WTC11 (cell line): ENCODE results near the gene PADI2.

Experiments used
- ELF4 ChIP-seq: sonication (generic); formaldehyde crosslinking; IDR thresholded peaks from 2 replicates; pipeline ENCODE4 v1.8.1; 2022; ENCODE audit warnings: low read depth, mild to moderate bottlenecking, moderate library complexity, missing genetic modification reagents
- SP1 ChIP-seq: sonication (generic); formaldehyde crosslinking; conservative IDR thresholded peaks from 2 replicates; pipeline ENCODE4 v1.8.1; 2022; ENCODE audit warnings: missing genetic modification reagents
- ZNF263 ChIP-seq: sonication (generic); formaldehyde crosslinking; IDR thresholded peaks from 2 replicates; pipeline ENCODE4 v1.8.1; 2022; ENCODE audit warnings: low read depth, mild to moderate bottlenecking, moderate library complexity, missing genetic modification reagents
- TF ChIP-seq, protein P1 (sequence below): sonication (generic); formaldehyde crosslinking; IDR thresholded peaks from 2 replicates; pipeline ENCODE4 v1.8.0; 2022; ENCODE audit warnings: mild to moderate bottlenecking, missing genetic modification reagents
- TF ChIP-seq, protein P2 (sequence below): fragments of 200-600 bp; IDR thresholded peaks from 2 replicates; pipeline ENCODE4 v1.8.0; 2022; ENCODE audit warnings: antibody characterized with exemption
- TF ChIP-seq, protein P3 (sequence below): sonication (generic); formaldehyde crosslinking; IDR thresholded peaks from 2 replicates; pipeline ENCODE4 v1.8.0; 2022; ENCODE audit warnings: mild to moderate bottlenecking, missing genetic modification reagents
- TF ChIP-seq, protein P4 (sequence below): sonication (generic); formaldehyde crosslinking; IDR thresholded peaks from 2 replicates; pipeline ENCODE4 v1.8.1; 2022; ENCODE audit warnings: mild to moderate bottlenecking, missing genetic modification reagents, moderate library complexity, borderline replicate concordance

DNA sequence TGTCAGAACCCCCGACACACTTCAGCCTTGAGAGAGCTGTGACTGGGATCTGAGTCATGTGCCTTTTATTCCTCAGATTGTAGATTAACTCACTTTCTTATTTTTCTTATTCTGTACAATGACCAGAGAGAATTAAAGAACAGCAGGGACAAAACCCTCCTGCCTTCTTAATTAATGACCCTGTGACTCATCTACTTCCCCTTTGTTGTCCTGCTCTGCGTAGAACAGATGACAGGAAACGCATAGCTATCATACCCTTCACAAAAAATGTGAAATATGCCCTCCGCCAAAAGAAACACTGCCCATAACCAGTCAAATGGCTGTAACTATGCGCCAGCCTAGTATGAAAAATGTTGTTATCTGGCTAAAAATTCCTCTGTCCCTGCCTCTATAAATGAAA lies 9.1 kb upstream of the PADI2 start:
- TF ChIP-seq SP1 (CRISPR knock-in tag) (no peak), ZNF263 (CRISPR knock-in tag) (no peak), ELF4 (CRISPR knock-in tag) (no peak)
- TF ChIP-seq, protein P1, sequence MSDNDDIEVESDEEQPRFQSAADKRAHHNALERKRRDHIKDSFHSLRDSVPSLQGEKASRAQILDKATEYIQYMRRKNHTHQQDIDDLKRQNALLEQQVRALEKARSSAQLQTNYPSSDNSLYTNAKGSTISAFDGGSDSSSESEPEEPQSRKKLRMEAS (CRISPR knock-in tag): no peak
- TF ChIP-seq, protein P2, sequence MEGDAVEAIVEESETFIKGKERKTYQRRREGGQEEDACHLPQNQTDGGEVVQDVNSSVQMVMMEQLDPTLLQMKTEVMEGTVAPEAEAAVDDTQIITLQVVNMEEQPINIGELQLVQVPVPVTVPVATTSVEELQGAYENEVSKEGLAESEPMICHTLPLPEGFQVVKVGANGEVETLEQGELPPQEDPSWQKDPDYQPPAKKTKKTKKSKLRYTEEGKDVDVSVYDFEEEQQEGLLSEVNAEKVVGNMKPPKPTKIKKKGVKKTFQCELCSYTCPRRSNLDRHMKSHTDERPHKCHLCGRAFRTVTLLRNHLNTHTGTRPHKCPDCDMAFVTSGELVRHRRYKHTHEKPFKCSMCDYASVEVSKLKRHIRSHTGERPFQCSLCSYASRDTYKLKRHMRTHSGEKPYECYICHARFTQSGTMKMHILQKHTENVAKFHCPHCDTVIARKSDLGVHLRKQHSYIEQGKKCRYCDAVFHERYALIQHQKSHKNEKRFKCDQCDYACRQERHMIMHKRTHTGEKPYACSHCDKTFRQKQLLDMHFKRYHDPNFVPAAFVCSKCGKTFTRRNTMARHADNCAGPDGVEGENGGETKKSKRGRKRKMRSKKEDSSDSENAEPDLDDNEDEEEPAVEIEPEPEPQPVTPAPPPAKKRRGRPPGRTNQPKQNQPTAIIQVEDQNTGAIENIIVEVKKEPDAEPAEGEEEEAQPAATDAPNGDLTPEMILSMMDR: no peak
- TF ChIP-seq, protein P3, sequence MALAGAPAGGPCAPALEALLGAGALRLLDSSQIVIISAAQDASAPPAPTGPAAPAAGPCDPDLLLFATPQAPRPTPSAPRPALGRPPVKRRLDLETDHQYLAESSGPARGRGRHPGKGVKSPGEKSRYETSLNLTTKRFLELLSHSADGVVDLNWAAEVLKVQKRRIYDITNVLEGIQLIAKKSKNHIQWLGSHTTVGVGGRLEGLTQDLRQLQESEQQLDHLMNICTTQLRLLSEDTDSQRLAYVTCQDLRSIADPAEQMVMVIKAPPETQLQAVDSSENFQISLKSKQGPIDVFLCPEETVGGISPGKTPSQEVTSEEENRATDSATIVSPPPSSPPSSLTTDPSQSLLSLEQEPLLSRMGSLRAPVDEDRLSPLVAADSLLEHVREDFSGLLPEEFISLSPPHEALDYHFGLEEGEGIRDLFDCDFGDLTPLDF: no peak
- TF ChIP-seq, protein P4, sequence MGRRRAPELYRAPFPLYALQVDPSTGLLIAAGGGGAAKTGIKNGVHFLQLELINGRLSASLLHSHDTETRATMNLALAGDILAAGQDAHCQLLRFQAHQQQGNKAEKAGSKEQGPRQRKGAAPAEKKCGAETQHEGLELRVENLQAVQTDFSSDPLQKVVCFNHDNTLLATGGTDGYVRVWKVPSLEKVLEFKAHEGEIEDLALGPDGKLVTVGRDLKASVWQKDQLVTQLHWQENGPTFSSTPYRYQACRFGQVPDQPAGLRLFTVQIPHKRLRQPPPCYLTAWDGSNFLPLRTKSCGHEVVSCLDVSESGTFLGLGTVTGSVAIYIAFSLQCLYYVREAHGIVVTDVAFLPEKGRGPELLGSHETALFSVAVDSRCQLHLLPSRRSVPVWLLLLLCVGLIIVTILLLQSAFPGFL (CRISPR knock-in tag): no peak
